ENCODE measurements around the gene CDK5R2.

CDK5R2 gene

GRCh38 chr2:218990052-218990451, 30.6 kb downstream of the CDK5R2 start:
- TF ChIP-seq, protein P1, sequence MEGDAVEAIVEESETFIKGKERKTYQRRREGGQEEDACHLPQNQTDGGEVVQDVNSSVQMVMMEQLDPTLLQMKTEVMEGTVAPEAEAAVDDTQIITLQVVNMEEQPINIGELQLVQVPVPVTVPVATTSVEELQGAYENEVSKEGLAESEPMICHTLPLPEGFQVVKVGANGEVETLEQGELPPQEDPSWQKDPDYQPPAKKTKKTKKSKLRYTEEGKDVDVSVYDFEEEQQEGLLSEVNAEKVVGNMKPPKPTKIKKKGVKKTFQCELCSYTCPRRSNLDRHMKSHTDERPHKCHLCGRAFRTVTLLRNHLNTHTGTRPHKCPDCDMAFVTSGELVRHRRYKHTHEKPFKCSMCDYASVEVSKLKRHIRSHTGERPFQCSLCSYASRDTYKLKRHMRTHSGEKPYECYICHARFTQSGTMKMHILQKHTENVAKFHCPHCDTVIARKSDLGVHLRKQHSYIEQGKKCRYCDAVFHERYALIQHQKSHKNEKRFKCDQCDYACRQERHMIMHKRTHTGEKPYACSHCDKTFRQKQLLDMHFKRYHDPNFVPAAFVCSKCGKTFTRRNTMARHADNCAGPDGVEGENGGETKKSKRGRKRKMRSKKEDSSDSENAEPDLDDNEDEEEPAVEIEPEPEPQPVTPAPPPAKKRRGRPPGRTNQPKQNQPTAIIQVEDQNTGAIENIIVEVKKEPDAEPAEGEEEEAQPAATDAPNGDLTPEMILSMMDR (conservative IDR thresholded peaks at IDR 0.05; ENCODE audit: control insufficient read depth, insufficient read depth, low read depth, low read length) = no peak
- H3K4me3 ChIP-seq (ENCODE audit: control insufficient read depth, low read depth, low read length) = no peak overlapping the region
- DNase-seq (ENCODE audit: low read depth) = no peak

DNA sequence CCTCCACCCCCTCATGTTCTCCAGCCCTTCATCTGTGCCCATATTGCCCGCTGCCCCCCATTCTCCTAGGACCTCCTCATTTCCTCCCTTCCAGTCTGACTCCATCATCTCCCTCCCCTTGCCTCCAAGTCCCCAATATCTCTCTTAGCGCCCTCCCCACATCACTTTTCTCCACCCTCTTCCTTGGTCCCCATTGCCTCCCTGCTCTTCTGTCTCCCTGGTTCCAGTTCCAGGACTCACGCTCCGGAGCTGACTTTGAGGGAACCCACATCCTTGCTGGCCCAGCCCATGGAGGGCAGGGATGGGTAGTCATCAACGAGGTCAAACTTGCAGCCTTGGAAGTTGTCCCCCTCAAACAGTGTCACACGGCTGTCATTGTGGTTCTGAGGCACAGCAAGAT, 31.1 kb downstream of the CDK5R2 start:
- H3K4me3 ChIP-seq (ENCODE audit: control insufficient read depth, low read depth, low read length) = no peak overlapping the region
- TF ChIP-seq, protein P1 (conservative IDR thresholded peaks at IDR 0.05; ENCODE audit: control insufficient read depth, insufficient read depth, low read depth, low read length) = no peak
- DNase-seq (ENCODE audit: low read depth) = no peak

DNA sequence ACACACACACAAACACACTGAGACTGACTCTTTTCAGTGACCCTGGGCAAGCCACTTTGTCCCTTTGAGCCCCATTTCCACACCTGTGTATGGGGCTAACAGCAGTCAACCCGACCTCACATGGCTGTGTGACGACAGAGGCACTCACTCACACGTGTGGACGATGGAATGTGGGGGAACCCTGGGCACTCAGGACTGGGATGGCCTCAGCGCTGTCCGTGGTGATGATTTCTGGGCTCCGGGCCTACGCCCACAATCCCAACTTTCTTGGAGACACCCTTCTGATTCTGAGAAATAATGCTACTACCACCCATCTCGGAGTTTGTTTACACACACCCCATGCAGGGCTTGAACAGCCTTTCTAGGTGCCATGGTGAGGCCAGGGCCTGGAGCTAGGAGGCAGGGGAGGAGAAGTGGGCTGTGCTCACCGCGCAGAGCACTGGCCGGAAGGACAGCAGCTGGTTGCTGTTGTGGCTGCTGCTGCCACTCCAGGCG, 32.3 kb downstream of the CDK5R2 start:
- TF ChIP-seq, protein P1 (conservative IDR thresholded peaks at IDR 0.05; ENCODE audit: control insufficient read depth, insufficient read depth, low read depth, low read length) = no peak
- H3K4me3 ChIP-seq (ENCODE audit: control insufficient read depth, low read depth, low read length) = no peak overlapping the region
- peak; percentile 45 for DNase-seq (ENCODE audit: low read depth)

GRCh38 chr2:218992196-218992595, 32.7 kb downstream of the CDK5R2 start:
- DNase-seq (ENCODE audit: low read depth) = no peak
- no peak overlapping the region for H3K4me3 ChIP-seq (ENCODE audit: control insufficient read depth, low read depth, low read length)
- TF ChIP-seq, protein P1 (conservative IDR thresholded peaks at IDR 0.05; ENCODE audit: control insufficient read depth, insufficient read depth, low read depth, low read length) = no peak

GRCh38 chr2:218992703-218993344, 33.4 kb downstream of the CDK5R2 start:
- H3K4me3 ChIP-seq (ENCODE audit: control insufficient read depth, low read depth, low read length) = no peak overlapping the region
- TF ChIP-seq, protein P1 (conservative IDR thresholded peaks at IDR 0.05; ENCODE audit: control insufficient read depth, insufficient read depth, low read depth, low read length) = no peak
- DNase-seq (ENCODE audit: low read depth) = no peak

- TF ChIP-seq, protein P1 (conservative IDR thresholded peaks at IDR 0.05; ENCODE audit: control insufficient read depth, insufficient read depth, low read depth, low read length) = no peak
- no peak for DNase-seq (ENCODE audit: low read depth)
- H3K4me3 ChIP-seq (ENCODE audit: control insufficient read depth, low read depth, low read length) = no peak within 1 kb of the TSS
Observed at GRCh38 chr2:218993345-218994315, 34.2 kb downstream of the CDK5R2 start, which contains the start of gene CRYBA2. Gene CRYBA2, minus strand, starts transcription at chr2:218993422. Its CDS starts 246 bp downstream, at chr2:218993176.

All from fibroblast of mammary gland (primary cell).